Right forelimb (tissue), 1 donor: ENCODE measurements around the gene PAN3.

ENCODE experiments used
- DNase-seq: peaks from one replicate; pipeline ENCODE4 v3.0.0-alpha.2; 2018

PAN3 gene

DNA sequence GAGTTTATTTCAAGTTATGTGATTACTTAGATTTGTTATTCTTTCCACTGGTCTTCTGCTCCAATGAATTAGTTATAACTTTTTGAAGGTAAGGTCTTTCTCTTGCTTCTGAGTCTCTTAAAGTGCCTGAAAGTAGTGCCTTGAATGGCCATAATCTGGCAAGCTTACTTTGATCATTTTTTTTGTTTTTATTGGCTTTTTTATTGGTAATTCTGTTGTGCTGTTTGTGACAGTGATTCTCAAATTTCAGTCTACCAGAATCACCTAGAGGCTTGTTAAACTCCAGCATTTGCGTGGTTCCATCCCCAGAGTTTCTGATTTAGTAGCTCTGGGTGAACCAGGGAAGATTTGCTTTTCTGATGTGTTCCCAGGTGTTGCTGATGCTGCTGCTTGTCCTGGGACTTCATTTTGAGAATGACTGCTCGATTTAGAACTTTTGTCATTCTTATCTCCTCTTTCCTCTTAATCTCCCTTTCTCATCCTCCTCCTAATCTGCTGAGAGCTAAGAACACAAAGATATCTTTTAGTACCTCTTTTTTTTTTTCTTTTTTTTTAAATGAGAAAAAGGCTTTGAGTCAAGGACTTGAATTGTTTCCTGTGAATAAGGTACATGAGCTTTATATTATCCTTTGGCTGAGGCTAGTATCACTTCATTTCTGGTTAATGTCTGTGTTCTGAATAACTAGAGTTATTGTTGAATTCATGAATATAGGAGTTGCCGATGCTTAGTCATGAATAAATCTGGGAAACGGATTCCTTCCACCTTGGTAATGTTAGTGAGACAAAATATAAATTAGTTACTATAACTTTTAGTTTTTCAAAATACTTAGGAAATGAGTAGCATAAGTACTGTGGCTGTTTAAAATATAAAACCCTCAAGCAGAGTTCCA, 91.4 kb downstream of the PAN3 start:
- DNase-seq: no peak

- no peak for DNase-seq
Observed at GRCh38 chr13:28231642-28232041, 93.3 kb downstream of the PAN3 start.

DNA sequence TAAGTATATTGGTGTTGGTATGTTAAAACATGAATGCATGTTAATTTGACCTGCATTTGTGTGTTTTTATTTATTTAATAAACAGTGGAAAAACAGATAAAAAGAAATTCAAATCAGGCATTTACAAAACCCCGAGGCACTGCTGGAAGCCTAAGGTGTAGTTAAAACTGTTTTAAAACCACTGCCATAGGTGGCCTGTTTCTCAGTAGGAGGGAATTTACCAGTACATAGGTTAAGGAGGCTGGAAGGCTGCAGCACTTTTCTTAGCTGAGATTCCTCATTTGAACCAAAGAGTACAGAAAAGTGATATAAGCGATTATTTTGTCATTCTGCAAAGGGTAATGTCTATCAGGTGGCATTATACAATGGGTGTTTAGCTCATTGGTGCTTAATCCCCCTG, 99.6 kb downstream of the PAN3 start:
- DNase-seq: no peak

DNA sequence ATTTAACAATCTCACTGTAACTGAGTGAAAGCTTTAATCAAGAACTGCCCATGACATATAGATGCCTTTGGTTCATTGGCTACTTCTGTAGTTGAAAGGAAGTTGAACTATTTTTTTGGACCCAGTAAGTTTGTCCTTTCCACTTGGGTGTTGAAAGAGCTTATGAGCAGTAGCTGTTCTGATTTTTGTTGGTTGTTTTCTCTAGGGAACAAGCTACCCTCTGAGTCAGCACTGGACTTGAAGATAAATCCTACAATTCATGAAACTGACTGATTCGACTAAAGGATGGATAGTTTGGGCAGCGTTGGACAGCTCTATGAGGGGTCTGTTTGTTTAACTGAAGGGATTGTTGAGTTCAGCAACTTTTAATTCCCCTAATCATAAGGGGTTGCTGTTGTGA, 101.0 kb downstream of the PAN3 start:
- no peak for DNase-seq

GRCh38 chr13:28245465-28245864, 107.1 kb downstream of the PAN3 start:
- DNase-seq: no peak

- DNase-seq: no peak
Observed at GRCh38 chr13:28246891-28247290, 108.5 kb downstream of the PAN3 start.

GRCh38 chr13:28248080-28248479, 109.7 kb downstream of the PAN3 start:
- no peak for DNase-seq

GRCh38 chr13:28250542-28250941, 112.2 kb downstream of the PAN3 start:
- no peak for DNase-seq

DNA sequence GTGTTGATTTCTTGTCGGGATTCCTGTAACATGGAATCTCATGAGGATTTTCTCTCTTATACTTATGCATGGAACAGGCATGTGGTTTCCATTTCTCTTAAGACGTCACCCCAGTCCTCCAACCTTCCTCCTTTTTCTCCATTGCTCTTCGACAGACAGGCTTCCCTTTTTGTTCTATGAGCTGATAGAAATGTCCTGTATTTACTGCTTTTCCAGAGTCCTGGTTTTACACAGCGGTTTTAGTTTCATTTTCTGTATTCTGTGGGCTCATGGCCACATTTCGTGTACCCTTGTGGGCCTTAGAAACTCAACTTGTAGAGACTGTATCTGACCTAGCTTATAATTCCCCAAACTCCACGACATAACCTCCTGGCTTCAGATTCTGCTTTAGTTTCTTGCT, 113.1 kb downstream of the PAN3 start:
- no peak for DNase-seq

DNA sequence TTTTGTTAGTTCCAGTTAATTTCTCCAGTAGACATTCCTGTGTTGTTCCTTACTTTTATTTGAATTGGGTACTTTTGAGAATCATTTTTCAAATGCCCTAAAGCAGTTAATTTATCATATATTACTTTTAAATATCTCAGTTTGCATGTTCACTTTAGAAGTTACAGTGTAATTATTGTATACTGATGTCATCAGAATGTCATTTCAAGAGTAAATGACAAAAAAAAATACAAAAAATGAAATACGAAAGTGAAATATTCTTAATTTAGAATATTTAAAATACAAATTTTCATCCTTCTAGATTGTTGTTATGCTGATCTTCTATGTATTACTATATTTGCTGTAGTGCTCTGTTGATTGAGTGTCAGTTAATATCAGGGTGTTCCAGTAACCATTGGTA, 114.2 kb downstream of the PAN3 start:
- DNase-seq: no peak

DNA sequence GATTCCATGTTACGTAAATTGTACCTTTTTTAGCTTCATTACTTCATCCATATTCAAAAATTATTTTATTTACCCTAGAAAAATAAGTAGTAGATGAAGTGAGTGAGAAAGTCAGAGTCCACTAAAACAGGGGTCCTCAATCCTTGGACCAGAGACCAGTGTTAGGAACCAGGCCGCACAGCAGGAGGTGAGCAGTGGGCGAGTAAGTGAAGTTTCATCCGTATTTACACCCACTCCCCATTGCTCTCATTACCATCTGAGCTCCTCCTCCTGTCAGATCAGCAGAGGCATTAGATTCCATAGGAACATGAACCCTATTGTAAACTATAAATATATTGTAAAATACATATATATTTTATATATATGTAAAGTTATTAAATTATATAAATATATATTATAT, 119.0 kb downstream of the PAN3 start:
- DNase-seq: no peak

GRCh38 chr13:28258417-28258816, 120.1 kb downstream of the PAN3 start:
- no peak for DNase-seq

- no peak for DNase-seq
Observed at GRCh38 chr13:28267497-28267896, 129.2 kb downstream of the PAN3 start.

GRCh38 chr13:28268800-28269223, 130.5 kb downstream of the PAN3 start:
- DNase-seq: no peak

GRCh38 chr13:28271056-28271840, 132.9 kb downstream of the PAN3 start:
- DNase-seq: no peak

DNA sequence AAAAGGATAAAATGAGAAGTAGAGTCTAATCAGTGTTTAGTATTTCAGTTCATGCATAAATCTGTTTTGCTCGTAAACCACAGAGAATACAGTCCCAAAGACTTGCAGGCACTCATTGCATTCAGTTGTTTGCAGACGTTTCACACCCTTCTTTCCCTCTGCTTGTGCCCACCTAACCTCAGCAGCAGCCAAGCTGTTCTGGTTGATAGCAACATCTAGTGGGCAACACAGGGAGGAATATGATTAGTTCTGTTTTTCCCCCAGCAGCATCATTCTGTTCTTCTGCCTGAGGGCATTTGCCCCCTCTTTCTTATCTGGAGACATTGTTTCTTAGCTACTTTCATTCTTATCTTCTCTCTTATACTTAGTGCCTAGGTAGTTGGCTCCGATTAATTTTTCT, 135.6 kb downstream of the PAN3 start:
- no peak for DNase-seq

DNA sequence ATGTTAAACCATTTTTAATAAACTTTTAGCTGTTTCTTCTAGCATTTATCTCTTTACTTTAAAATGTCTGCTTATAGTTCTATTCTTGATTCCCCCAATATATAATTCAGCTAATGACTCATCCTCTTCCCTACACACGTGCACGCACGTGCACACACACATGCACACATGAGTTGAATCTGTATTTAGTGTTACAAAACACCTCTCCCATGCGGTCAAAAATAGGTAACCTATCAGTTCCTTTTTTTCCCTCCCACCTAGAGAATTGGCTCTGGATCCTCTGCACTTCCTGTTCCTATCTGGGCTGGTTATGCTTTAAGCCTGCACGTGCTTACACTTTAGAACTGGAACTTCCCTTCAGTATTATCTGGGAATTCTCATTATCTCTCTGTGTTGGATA, 144.1 kb downstream of the PAN3 start:
- DNase-seq: no peak

DNA sequence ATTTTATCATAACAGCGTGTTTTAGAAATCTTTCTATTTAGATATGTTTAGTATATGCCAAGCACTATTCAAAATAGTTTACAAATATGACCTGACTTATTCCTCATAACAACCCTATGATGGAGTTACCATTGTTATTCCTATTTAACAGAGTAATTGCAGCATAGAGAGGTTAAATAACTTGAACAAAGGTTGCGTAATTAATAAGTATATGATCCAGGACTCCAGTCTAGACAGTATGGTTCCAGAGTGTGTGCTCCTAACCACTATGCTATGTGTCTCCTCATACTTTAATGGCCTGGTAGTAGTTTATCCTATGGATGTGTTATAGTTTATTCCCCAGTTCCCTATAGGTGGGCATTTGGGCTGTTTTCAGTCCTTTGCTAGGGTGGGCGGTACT, 145.3 kb downstream of the PAN3 start:
- DNase-seq: no peak

- DNase-seq: no peak
Observed at GRCh38 chr13:28286263-28286662, 147.9 kb downstream of the PAN3 start.

DNA sequence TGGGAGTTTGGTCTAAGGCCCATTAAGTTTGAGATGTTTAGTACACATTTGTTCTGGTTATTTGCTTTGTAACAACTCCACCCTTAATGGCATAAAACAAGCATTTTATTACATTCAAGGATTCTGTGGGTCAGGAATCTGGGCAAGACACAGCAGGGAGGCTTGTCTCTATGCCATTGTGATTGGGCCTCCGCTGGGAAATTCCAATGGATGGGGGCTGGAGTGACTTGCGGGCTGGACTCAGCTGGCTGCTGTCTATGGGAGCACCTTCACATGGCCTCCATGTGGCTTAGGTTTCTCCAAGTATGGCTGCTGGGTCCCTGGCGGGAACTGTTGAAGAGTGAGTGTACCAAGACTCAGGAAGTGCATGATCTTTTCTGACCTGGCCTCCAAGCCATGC, 159.0 kb downstream of the PAN3 start:
- no peak for DNase-seq

- DNase-seq: no peak
Observed at GRCh38 chr13:28299916-28300315, 161.6 kb downstream of the PAN3 start.

DNA sequence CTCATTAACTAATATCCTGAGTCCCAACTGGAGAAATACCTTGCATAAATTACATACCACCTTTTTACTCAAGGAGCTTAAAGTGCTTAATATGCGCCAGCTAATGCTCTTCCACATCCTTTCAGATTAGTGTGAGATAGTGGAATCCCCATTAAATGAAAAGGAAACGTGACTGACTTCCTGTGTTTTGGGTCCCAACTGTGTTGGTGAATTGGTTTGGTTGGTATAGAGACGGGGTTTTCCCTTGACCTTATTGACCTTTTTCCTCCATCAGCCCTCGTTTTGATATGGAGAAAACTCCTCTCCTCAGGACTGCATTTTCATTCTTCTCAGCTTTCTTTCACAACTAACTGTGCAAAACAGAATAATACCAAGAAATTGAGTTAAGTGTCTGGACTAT, 163.5 kb downstream of the PAN3 start:
- DNase-seq: no peak

DNA sequence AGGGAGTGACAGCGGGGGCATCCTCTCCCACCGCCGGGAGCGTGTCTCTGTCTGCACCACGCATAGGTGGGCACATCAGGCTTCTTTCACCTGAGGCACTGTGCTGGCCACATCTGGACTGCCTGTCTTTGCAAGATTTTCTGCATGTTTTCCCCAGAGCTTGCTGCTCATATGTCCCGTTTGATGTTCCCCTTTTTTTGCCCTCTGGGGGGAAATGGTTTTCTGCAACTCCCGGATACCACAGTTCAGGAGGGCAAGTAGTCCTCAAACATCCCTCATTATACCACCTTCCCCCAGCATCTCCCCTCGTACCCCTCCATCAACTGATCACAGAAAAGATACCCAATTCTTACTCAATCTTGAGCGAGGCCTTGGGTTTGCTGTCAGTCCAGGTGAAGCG, 168.0 kb downstream of the PAN3 start:
- DNase-seq: no peak

- no peak for DNase-seq
Observed at GRCh38 chr13:28313579-28313978, 175.2 kb downstream of the PAN3 start.
